ENCODE results near the gene PHKG2. TPM values are rescaled to one million over a fixed set of nuclear protein-coding genes. Genes with fewer than 3 reads are reported as not detected.

The PHKG2 gene
- total and polyA plus RNA-seq, 9 donors, result 13.1 to 41.6 (median 20.6) TPM

- H3K27ac ChIP-seq, result no peak overlapping the region
- H3K9me3 ChIP-seq, result no peaks in the 10 kb centered on the region
- WGBS, 3 donors, result 45 to 61% (median 50%) methylated on average over 23 of the region's 23 CpGs
- peak; percentile 48 to 83 (median 71) for DNase-seq
- peaks cover 2% of the 10 kb centered on the region for H3K36me3 ChIP-seq
- no peak for TF ChIP-seq EP300 (IDR thresholded peaks at IDR 0.05)
- TF ChIP-seq, protein P1, sequence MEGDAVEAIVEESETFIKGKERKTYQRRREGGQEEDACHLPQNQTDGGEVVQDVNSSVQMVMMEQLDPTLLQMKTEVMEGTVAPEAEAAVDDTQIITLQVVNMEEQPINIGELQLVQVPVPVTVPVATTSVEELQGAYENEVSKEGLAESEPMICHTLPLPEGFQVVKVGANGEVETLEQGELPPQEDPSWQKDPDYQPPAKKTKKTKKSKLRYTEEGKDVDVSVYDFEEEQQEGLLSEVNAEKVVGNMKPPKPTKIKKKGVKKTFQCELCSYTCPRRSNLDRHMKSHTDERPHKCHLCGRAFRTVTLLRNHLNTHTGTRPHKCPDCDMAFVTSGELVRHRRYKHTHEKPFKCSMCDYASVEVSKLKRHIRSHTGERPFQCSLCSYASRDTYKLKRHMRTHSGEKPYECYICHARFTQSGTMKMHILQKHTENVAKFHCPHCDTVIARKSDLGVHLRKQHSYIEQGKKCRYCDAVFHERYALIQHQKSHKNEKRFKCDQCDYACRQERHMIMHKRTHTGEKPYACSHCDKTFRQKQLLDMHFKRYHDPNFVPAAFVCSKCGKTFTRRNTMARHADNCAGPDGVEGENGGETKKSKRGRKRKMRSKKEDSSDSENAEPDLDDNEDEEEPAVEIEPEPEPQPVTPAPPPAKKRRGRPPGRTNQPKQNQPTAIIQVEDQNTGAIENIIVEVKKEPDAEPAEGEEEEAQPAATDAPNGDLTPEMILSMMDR (IDR thresholded peaks at IDR 0.05), result no peak
- TF ChIP-seq POLR2A (IDR thresholded peaks at IDR 0.05), result no peak
- H3K27me3 ChIP-seq, result no peaks in the 10 kb centered on the region
- no peak overlapping the region for H3K4me3 ChIP-seq
- intact Hi-C loops (cut with DNase I), result loop anchor here in 2 of 4 donors (10.0 kb wide), 2 partner anchors 60 to 590 kb away; partner anchors contain the start of gene ZNF629 (in 1 of the 2)
- H3K4me1 ChIP-seq (ENCODE audit: insufficient read depth), result no peaks in the 10 kb centered on the region
These were observed 23.4 kb upstream of the PHKG2 start for GRCh38 chr16:30724641-30725417.

- intact Hi-C loops (cut with DNase I), result loop anchor here in 2 of 4 donors (10.0 kb wide), 2 partner anchors 59 to 591 kb away; partner anchors contain the start of gene ZNF629 (in 1 of the 2)
- WGBS, 3 donors, result 88 to 89% (median 88%) methylated on average over 3 of the region's 3 CpGs
- H3K27ac ChIP-seq, result no peak overlapping the region
These were observed 22.8 kb upstream of the PHKG2 start for GRCh38 chr16:30725418-30725792.

DNA sequence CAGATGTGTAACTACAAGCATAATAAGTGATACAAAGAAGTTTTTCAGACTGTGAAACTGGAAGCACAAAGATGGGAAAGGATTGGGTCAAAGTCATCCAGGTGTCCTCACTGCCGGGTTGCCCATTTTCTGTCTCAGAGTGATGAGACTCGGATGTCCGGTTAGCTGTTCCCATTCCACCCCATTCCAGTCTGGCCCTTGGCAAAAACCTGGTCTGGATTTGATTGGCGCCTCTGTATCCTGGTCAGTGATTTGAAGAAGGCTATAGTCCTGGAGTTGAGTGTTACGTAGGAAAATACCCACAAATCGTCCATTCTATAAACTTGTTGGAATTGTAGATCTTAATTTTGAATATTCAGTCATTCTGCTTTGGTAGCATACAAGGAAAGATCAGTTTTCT lies 19.9 kb upstream of the PHKG2 start:
- TF ChIP-seq POLR2A (IDR thresholded peaks at IDR 0.05) (no peak), EP300 (IDR thresholded peaks at IDR 0.05) (no peak)
- TF ChIP-seq, protein P1 (IDR thresholded peaks at IDR 0.05), result no peak
- intact Hi-C loops (cut with DNase I), result loop anchor here in 2 of 4 donors (10.0 kb wide), 2 partner anchors 56 to 594 kb away; partner anchors contain the start of gene ZNF629 (in 1 of the 2)
- Histone ChIP-seq H3K4me3 (no peak overlapping the region), H3K27ac (no peak overlapping the region), H3K9me3 (no peaks in the 10 kb centered on the region), H3K36me3 (no peaks in the 10 kb centered on the region), H3K27me3 (no peaks in the 10 kb centered on the region), H3K4me1 (ENCODE audit: insufficient read depth) (no peaks in the 10 kb centered on the region)
- DNase-seq, result no peak
- WGBS, 3 donors, result 88 to 93% (median 91%) methylated on average over 6 of the region's 6 CpGs

More at GRCh38 chr16:30725418-30725792, 22.8 kb upstream of the PHKG2 start:
- DNase-seq, result no peak
- no peaks in the 10 kb centered on the region for H3K9me3 ChIP-seq
- TF ChIP-seq POLR2A (IDR thresholded peaks at IDR 0.05) (no peak), EP300 (IDR thresholded peaks at IDR 0.05) (no peak)
- TF ChIP-seq, protein P1 (IDR thresholded peaks at IDR 0.05), result no peak
- no peak overlapping the region for H3K4me3 ChIP-seq
- H3K4me1 ChIP-seq (ENCODE audit: insufficient read depth), result no peaks in the 10 kb centered on the region
- no peaks in the 10 kb centered on the region for H3K27me3 ChIP-seq
- peaks cover 2% of the 10 kb centered on the region for H3K36me3 ChIP-seq

- H3K27me3 ChIP-seq, result no peaks in the 10 kb centered on the region
- H3K27ac ChIP-seq, result no peak overlapping the region
- no peak overlapping the region for H3K4me3 ChIP-seq
- H3K9me3 ChIP-seq, result no peaks in the 10 kb centered on the region
- DNase-seq, result no peak
- intact Hi-C loops (cut with DNase I), result loop anchor here in 2 of 4 donors (10.0 kb wide), 2 partner anchors 56 to 594 kb away; partner anchors contain the start of gene ZNF629 (in 1 of the 2)
- no peaks in the 10 kb centered on the region for H3K36me3 ChIP-seq
- WGBS, 3 donors, result 84 to 86% (median 85%) methylated on average over 17 of the region's 17 CpGs
- TF ChIP-seq POLR2A (IDR thresholded peaks at IDR 0.05), result no peak
- TF ChIP-seq, protein P1 (IDR thresholded peaks at IDR 0.05), result no peak
- TF ChIP-seq EP300 (IDR thresholded peaks at IDR 0.05), result no peak
- H3K4me1 ChIP-seq (ENCODE audit: insufficient read depth), result no peaks in the 10 kb centered on the region
These were observed 19.1 kb upstream of the PHKG2 start for GRCh38 chr16:30728899-30729672.

Data from ovary (tissue), 9 donors.